ENCODE results near the gene GEMIN7.

DNA sequence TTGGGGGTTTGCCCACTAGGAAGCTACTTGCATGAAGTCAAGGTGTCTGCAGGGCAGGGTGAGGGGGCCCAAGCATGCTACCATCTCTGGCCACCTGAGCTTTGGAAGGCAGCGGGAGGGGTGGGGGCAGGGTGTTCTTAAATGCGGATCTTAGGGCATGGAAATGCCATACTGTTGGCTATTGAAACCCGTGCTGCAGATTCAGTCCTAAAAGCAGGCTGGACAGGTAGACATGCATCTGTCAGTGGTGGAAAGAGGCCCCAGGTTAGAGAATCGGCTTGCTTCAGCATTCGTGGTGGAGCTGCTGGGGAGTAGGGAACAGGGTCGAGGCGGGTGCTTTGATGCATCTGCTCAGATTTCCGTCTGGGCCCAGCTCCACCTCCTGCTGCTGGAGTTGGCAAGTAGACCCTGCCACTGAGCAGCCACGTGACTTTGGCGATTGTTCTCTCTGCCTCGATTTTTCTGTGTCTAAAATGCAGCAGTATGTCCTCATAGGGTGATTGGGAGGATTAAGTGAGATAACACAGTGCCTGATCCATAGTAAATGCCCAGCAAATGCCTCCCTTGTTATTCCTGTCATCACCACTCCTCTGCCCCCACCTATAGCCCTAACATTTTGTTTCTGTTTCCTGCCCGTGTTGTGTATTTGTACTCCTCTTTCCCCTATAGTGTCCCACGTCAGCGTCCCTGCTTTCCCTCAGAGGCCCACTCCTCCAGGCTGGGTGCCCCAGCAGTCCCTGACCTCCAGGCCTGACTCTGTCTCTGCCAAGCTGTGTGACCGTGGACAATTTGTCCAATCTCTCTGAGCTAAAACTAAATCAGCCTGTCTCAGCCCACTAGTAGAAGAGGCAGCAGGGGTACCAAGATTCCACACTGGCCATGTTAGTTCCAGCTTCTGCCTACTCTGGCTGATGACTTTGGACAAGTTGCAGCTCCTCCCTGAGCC lies 19.7 kb downstream of the GEMIN7 start:
- TF ChIP-seq, protein P1, sequence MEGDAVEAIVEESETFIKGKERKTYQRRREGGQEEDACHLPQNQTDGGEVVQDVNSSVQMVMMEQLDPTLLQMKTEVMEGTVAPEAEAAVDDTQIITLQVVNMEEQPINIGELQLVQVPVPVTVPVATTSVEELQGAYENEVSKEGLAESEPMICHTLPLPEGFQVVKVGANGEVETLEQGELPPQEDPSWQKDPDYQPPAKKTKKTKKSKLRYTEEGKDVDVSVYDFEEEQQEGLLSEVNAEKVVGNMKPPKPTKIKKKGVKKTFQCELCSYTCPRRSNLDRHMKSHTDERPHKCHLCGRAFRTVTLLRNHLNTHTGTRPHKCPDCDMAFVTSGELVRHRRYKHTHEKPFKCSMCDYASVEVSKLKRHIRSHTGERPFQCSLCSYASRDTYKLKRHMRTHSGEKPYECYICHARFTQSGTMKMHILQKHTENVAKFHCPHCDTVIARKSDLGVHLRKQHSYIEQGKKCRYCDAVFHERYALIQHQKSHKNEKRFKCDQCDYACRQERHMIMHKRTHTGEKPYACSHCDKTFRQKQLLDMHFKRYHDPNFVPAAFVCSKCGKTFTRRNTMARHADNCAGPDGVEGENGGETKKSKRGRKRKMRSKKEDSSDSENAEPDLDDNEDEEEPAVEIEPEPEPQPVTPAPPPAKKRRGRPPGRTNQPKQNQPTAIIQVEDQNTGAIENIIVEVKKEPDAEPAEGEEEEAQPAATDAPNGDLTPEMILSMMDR (conservative IDR thresholded peaks at IDR 0.05 in 1 of 2, IDR thresholded peaks at IDR 0.05 in 1 of 2; ENCODE audit: low read depth in 1 of 2, low read length in 2 of 2): no peak
- TF ChIP-seq EZH2 (IDR thresholded peaks at IDR 0.05; ENCODE audit: low read length, missing control alignments): no peak
